OCI-LY1 (cell line): ENCODE data around the gene POLE2.
"Not testable (repeated sequence)": the region's sequence is repeated elsewhere in the genome, so short reads cannot be mapped to it uniquely, and the experiment has no call there.

ENCODE experiments used
- H2AFZ ChIP-seq: fragments of 200-600 bp; sonication (generic), shearing (Covaris generic); 2 replicates; pipeline ENCODE4 v1.6.0; 2014; ENCODE audit warnings: antibody characterized with exemption, mild to moderate bottlenecking, low read length
- H3F3A ChIP-seq: fragments of 200-600 bp; sonication (generic), shearing (Covaris generic); 2 replicates; pipeline ENCODE4 v1.6.0; 2014; ENCODE audit warnings: mild to moderate bottlenecking, antibody characterized with exemption, low read length, moderate library complexity; ENCODE audit not compliant: insufficient read depth
- H3K27ac ChIP-seq: fragments of 200-600 bp; sonication (generic); 2 replicates; pipeline ENCODE4 v1.5.1; 2014; ENCODE audit warnings: low read length, mixed run types, mild to moderate bottlenecking, low read depth; ENCODE audit not compliant: poor library complexity, severe bottlenecking
- H3K27me3 ChIP-seq: fragments of 200-600 bp; sonication (generic); 2 replicates; pipeline ENCODE4 v1.6.0; 2014; ENCODE audit warnings: antibody characterized with exemption, mild to moderate bottlenecking, low read length, moderate library complexity; ENCODE audit not compliant: insufficient read depth
- H3K36me3 ChIP-seq: fragments of 200-600 bp; sonication (generic); 2 replicates; pipeline ENCODE4 v1.6.1; 2014; ENCODE audit warnings: mild to moderate bottlenecking, antibody characterized with exemption, low read length, moderate library complexity, mixed read lengths; ENCODE audit not compliant: insufficient read depth
- H3K4me1 ChIP-seq: fragments of 200-600 bp; sonication (generic); 2 replicates; pipeline ENCODE4 v1.5.1; 2014; ENCODE audit warnings: mild to moderate bottlenecking, low read length, moderate library complexity; ENCODE audit not compliant: insufficient read depth, severe bottlenecking
- H3K4me2 ChIP-seq: fragments of 200-600 bp; sonication (generic), shearing (Covaris generic); 2 replicates; pipeline ENCODE4 v1.6.1; 2014; ENCODE audit warnings: low read length
- H3K4me3 ChIP-seq: fragments of 200-600 bp; sonication (generic); 2 replicates; pipeline ENCODE4 v1.5.1; 2014; ENCODE audit warnings: low read length, low read depth, mild to moderate bottlenecking, mixed read lengths; ENCODE audit not compliant: poor library complexity, severe bottlenecking
- H3K79me2 ChIP-seq: fragments of 200-600 bp; shearing (Covaris generic); 2 replicates; pipeline ENCODE4 v1.6.1; 2016; ENCODE audit warnings: mixed run types, low read length, mixed read lengths; ENCODE audit not compliant: insufficient read depth
- H3K9ac ChIP-seq: fragments of 200-600 bp; sonication (generic), shearing (Covaris generic); 2 replicates; pipeline ENCODE4 v1.6.1; 2014; ENCODE audit warnings: mild to moderate bottlenecking, low read length, mixed read lengths
- H3K9me2 ChIP-seq: fragments of 200-600 bp; sonication (generic), shearing (Covaris generic); 2 replicates; pipeline ENCODE4 v1.6.1; 2014; ENCODE audit warnings: low read depth, mild to moderate bottlenecking, low read length, mixed read lengths
- H3K9me3 ChIP-seq: fragments of 200-600 bp; shearing (Covaris generic); 2 replicates; pipeline ENCODE4 v1.6.1; 2014; ENCODE audit warnings: low read length, mixed read lengths
- H4K20me1 ChIP-seq: fragments of 200-600 bp; sonication (generic), shearing (Covaris generic); 2 replicates; pipeline ENCODE4 v1.6.0; 2016; ENCODE audit warnings: mild to moderate bottlenecking, low read length; ENCODE audit not compliant: insufficient read depth
- CTCF ChIP-seq: fragments of 200-600 bp; sonication (generic), shearing (Covaris generic); IDR thresholded peaks from 2 replicates; pipeline ENCODE4 v1.5.1; 2017; ENCODE audit warnings: mild to moderate bottlenecking, antibody characterized with exemption, low read length, moderate library complexity, mixed read lengths
- EZH2 ChIP-seq: fragments of 200-600 bp; sonication (generic), shearing (Covaris generic); IDR thresholded peaks from 2 replicates; pipeline ENCODE4 v1.8.0; 2017; ENCODE audit warnings: borderline replicate concordance, mixed run types, mild to moderate bottlenecking, antibody characterized with exemption, low read length, moderate library complexity, mixed read lengths

Gene POLE2

GRCh38 chr14:49727171-49727570, 39.2 kb upstream of the POLE2 start:
- Histone ChIP-seq H3K4me1 (no peaks in the 10 kb centered on the region), H3K4me2 (no peak overlapping the region), H3K27ac (no peak overlapping the region), H4K20me1 (no peaks in the 10 kb centered on the region), H3K9ac (no peak overlapping the region), H3K4me3 (no peak overlapping the region), H3K9me2 (no peaks in the 10 kb centered on the region), H3K36me3 (no peaks in the 10 kb centered on the region), H3K79me2 (no peaks in the 10 kb centered on the region), H3F3A (0 out of 2 replicates have a peak, but pooled peaks cover 3% of the 10 kb centered on the region), H2AFZ (no peak overlapping the region), H3K27me3 (no peaks in the 10 kb centered on the region), H3K9me3 (no peaks in the 10 kb centered on the region)
- no peak for TF ChIP-seq CTCF
- TF ChIP-seq EZH2, result no peak

GRCh38 chr14:49721733-49722435, 33.9 kb upstream of the POLE2 start:
- H3K4me1 ChIP-seq, H3K9me3 ChIP-seq, H3K4me3 ChIP-seq, H3K9me2 ChIP-seq, H3K36me3 ChIP-seq, H3K9ac ChIP-seq, H2AFZ ChIP-seq, H3K79me2 ChIP-seq, H3F3A ChIP-seq, H3K27ac ChIP-seq, H4K20me1 ChIP-seq, H3K4me2 ChIP-seq, H3K27me3 ChIP-seq: not testable (repeated sequence)

GRCh38 chr14:49720744-49721143, 32.7 kb upstream of the POLE2 start:
- Histone ChIP-seq H3K36me3 (no peaks in the 10 kb centered on the region), H3F3A (0 out of 2 replicates have a peak, but pooled peaks cover 3% of the 10 kb centered on the region), H3K4me2 (no peak overlapping the region), H3K79me2 (no peaks in the 10 kb centered on the region), H3K4me3 (no peak overlapping the region), H3K4me1 (no peaks in the 10 kb centered on the region), H3K9ac (no peak overlapping the region), H2AFZ (no peak overlapping the region), H3K27me3 (no peaks in the 10 kb centered on the region), H3K9me2 (no peaks in the 10 kb centered on the region), H4K20me1 (no peaks in the 10 kb centered on the region), H3K27ac (no peak overlapping the region), H3K9me3 (peaks cover 5% of the 10 kb centered on the region; the same call in 1 of the 2 replicates)
- TF ChIP-seq EZH2, result no peak
- TF ChIP-seq CTCF, result no peak

GRCh38 chr14:49710993-49711392, 23.0 kb upstream of the POLE2 start:
- not testable (repeated sequence) for H4K20me1 ChIP-seq, H3K9me3 ChIP-seq, H3K9me2 ChIP-seq, H3F3A ChIP-seq, H3K79me2 ChIP-seq, H3K4me3 ChIP-seq, H3K9ac ChIP-seq, H3K27ac ChIP-seq, H2AFZ ChIP-seq, H3K4me2 ChIP-seq, H3K27me3 ChIP-seq, H3K36me3 ChIP-seq, H3K4me1 ChIP-seq

GRCh38 chr14:49704471-49704870, 16.5 kb upstream of the POLE2 start:
- H3K36me3 ChIP-seq, H3F3A ChIP-seq, H3K27ac ChIP-seq, H3K4me3 ChIP-seq, H2AFZ ChIP-seq, H3K79me2 ChIP-seq, H3K4me2 ChIP-seq, H3K4me1 ChIP-seq, H3K9me3 ChIP-seq, H4K20me1 ChIP-seq, H3K9me2 ChIP-seq, H3K9ac ChIP-seq, H3K27me3 ChIP-seq: not testable (repeated sequence)
